HAP-1 (cell line): ENCODE results near the gene PTPRR.

Experiments used
- DNase-seq, 2 experiments: peaks; one replicate each; pipeline ENCODE4 v3.0.0-alpha.2; 2016 to 2020; ENCODE audit warnings: low spot score in 2 of 2
- H3K27me3 ChIP-seq: fragments of 250-450 bp; sonication (Bioruptor Pico); 2 replicates; pipeline ENCODE4 v1.5.1; 2020; ENCODE audit warnings: low read depth, mild to moderate bottlenecking, moderate library complexity
- H3K36me3 ChIP-seq: fragments of 250-450 bp; sonication (Bioruptor Pico); replicated peaks from 2 replicates; pipeline ENCODE4 v1.5.1; 2020; ENCODE audit warnings: mild to moderate bottlenecking
- H3K4me1 ChIP-seq: fragments of 250-450 bp; sonication (Bioruptor Pico); 2 replicates; pipeline ENCODE4 v1.5.1; 2020; ENCODE audit warnings: mild to moderate bottlenecking
- H3K4me3 ChIP-seq: fragments of 250-450 bp; sonication (Bioruptor Pico); 2 replicates; pipeline ENCODE4 v1.5.1; 2020; ENCODE audit warnings: mild to moderate bottlenecking, moderate library complexity
- H3K9me3 ChIP-seq: fragments of 250-450 bp; sonication (Bioruptor Pico); 2 replicates; pipeline ENCODE4 v1.5.1; 2020; ENCODE audit warnings: mild to moderate bottlenecking, moderate library complexity
- in situ Hi-C: fragments of 300-500 bp; cut with MboI; formaldehyde crosslinking; loops from 3 replicates; pipeline ENCODE4 v1.14.3; 2020; ENCODE audit warnings: low sequenced_read_pairs, inconsistent platforms, mixed read lengths

Gene PTPRR

DNA sequence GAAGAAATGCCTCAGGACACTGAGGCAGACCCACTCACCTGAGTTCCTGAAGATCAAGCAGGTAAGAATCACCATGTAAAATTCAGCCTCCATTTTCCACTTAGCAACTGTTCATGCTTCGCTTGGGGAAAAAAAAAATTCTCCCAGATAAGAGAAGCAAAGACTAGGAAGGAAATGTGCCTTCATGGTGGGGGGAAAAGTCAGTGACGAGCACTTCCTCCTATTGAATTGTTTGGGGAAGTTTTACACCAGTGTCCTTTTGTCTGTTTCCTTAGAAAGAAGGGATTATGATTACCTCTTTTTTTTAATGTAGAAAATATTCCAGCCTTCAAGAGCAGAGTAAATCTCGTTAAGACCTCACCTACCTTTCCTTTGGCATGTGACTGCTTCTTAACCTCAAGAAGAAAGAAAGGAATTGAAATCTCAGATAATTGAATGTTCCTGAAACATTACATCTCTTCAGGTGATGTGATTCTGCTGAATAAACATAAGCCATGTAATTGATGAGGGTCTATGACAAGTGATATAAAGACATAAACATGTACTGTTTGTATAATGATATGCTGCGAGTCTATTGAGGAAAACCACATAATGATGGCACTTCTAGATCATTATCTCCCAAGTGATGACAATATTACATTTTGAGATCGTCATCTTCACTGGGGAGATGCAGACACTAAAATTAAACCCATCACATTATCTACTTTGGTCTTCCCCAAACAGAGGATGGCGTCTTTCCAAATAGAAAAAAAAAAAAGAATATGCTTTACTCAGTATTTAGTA is 283.0 kb downstream of the PTPRR start, which contains the start of gene PTPRB:
Gene PTPRB, minus strand, starts transcription at position 127 of the 783 bp plus-strand sequence. Its CDS starts 34 bp downstream, at position 93.
- in situ Hi-C loops: no loop called here
- no peaks in the 10 kb centered on the region for H3K27me3 ChIP-seq
- no peak for DNase-seq
- H3K4me1 ChIP-seq: no peaks in the 10 kb centered on the region; the same call in 1 of the 2 replicates
- no peaks in the 10 kb centered on the region for H3K36me3 ChIP-seq
- H3K4me3 ChIP-seq: no peak within 1 kb of the TSS
- H3K9me3 ChIP-seq: no peaks in the 10 kb centered on the region

DNA sequence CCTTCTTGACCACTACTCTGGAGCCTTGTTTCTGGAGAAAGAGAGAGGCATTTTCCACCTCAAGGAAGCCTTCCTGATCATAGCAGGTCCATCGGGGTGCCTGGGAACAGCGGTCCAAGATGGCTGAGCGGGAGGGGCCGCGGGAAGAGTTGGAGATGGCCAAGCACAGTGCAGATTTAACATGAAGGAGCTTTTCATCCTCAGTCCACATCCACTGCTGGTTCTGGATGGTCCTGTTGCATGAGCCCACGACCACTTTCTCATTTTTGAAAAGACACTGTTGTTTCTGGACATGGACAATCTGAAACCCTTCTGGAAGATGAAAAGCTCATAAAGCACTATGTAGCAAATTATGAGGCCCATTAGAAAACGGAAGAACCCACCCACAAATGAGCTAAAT is 284.8 kb downstream of the PTPRR start:
- Histone ChIP-seq H3K9me3 (no peaks in the 10 kb centered on the region), H3K4me1 (no peaks in the 10 kb centered on the region; the same call in 1 of the 2 replicates), H3K4me3 (no peak overlapping the region), H3K36me3 (no peaks in the 10 kb centered on the region), H3K27me3 (no peaks in the 10 kb centered on the region)
- in situ Hi-C loops: no loop called here
- no peak for DNase-seq

GRCh38 chr12:70628701-70629480 is 291.6 kb downstream of the PTPRR start:
- H3K27me3 ChIP-seq: 0 out of 2 replicates have a peak, but pooled peaks cover 2% of the 10 kb centered on the region
- H3K4me3 ChIP-seq: no peak overlapping the region
- no peaks in the 10 kb centered on the region for H3K36me3 ChIP-seq
- H3K4me1 ChIP-seq: peaks cover under 1% of the 10 kb centered on the region; the same call in 1 of the 2 replicates
- no peaks in the 10 kb centered on the region for H3K9me3 ChIP-seq
- no peak for DNase-seq
- in situ Hi-C loops: no loop called here

GRCh38 chr12:70627677-70628076 is 292.9 kb downstream of the PTPRR start:
- no peak overlapping the region for H3K4me3 ChIP-seq
- H3K4me1 ChIP-seq: peaks cover 3% of the 10 kb centered on the region; the same call in 1 of the 2 replicates
- in situ Hi-C loops: no loop called here
- no peaks in the 10 kb centered on the region for H3K36me3 ChIP-seq
- H3K9me3 ChIP-seq: no peaks in the 10 kb centered on the region
- no peak for DNase-seq
- H3K27me3 ChIP-seq: 0 out of 2 replicates have a peak, but pooled peaks cover 2% of the 10 kb centered on the region

- DNase-seq: no peak
- Histone ChIP-seq H3K9me3 (no peaks in the 10 kb centered on the region), H3K4me1 (peaks cover 3% of the 10 kb centered on the region; the same call in 1 of the 2 replicates), H3K27me3 (0 out of 2 replicates have a peak, but pooled peaks cover 2% of the 10 kb centered on the region), H3K36me3 (no peaks in the 10 kb centered on the region), H3K4me3 (no peak overlapping the region)
- in situ Hi-C loops: no loop called here
Measured at GRCh38 chr12:70626180-70626579, 294.4 kb downstream of the PTPRR start.

- H3K4me1 ChIP-seq: peaks cover 3% of the 10 kb centered on the region; the same call in 1 of the 2 replicates
- in situ Hi-C loops: no loop called here
- H3K27me3 ChIP-seq: peaks cover 3% of the 10 kb centered on the region; the same call in 1 of the 2 replicates
- no peak overlapping the region for H3K4me3 ChIP-seq
- H3K36me3 ChIP-seq: no peaks in the 10 kb centered on the region
- no peak for DNase-seq
- H3K9me3 ChIP-seq: no peaks in the 10 kb centered on the region
Measured at GRCh38 chr12:70619471-70620152, 300.9 kb downstream of the PTPRR start.

- in situ Hi-C loops: no loop called here
- Histone ChIP-seq H3K36me3 (no peaks in the 10 kb centered on the region), H3K27me3 (peaks cover 3% of the 10 kb centered on the region; the same call in 1 of the 2 replicates), H3K4me1 (no peaks in the 10 kb centered on the region), H3K4me3 (no peak overlapping the region), H3K9me3 (no peaks in the 10 kb centered on the region)
- DNase-seq: no peak
Measured at GRCh38 chr12:70618371-70618770, 302.2 kb downstream of the PTPRR start.

GRCh38 chr12:70617450-70617849 is 303.1 kb downstream of the PTPRR start:
- no peaks in the 10 kb centered on the region for H3K9me3 ChIP-seq
- in situ Hi-C loops: no loop called here
- DNase-seq: no peak

DNA sequence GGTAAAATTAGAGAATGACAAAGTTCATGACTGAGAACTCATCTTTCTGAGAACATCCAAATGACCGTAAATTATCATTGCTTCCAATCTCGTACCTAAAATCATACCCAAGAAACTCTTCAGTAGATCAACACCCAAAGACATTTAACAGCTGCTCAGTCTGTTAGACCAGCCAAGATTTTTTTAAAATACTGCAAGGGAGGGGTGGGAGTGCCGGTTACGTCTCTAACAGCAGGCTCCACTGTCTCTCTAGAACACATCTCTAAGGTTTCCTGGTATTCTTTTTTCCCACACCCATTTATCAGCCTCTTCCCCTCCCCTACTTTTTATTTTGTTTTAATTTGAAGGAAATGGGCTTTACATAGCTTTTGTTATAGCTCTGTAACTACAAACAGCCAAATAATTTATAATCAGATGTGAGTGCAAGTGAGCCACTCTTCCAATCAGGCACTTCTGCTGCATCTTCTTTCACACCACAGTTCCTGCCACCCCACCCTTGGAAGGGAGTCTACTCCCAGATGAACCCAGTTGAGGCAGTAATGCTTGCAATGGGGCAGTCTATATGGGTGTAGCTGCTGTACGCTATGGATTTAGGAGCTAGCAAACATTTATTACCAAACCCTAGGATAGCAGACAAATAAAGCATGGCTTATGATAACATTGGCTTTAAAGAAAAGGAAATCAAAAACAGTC is 305.2 kb downstream of the PTPRR start:
- no peaks in the 10 kb centered on the region for H3K9me3 ChIP-seq
- no peaks in the 10 kb centered on the region for H3K36me3 ChIP-seq
- H3K27me3 ChIP-seq: peaks cover 3% of the 10 kb centered on the region; the same call in 1 of the 2 replicates
- in situ Hi-C loops: no loop called here
- peaks cover 3% of the 10 kb centered on the region; the same call in 1 of the 2 replicates for H3K4me1 ChIP-seq
- H3K4me3 ChIP-seq: no peak overlapping the region
- DNase-seq: no peak

More at GRCh38 chr12:70617450-70617849, 303.1 kb downstream of the PTPRR start:
- no peak overlapping the region for H3K4me3 ChIP-seq
- no peaks in the 10 kb centered on the region for H3K4me1 ChIP-seq
- peaks cover 3% of the 10 kb centered on the region; the same call in 1 of the 2 replicates for H3K27me3 ChIP-seq
- H3K36me3 ChIP-seq: no peaks in the 10 kb centered on the region

DNA sequence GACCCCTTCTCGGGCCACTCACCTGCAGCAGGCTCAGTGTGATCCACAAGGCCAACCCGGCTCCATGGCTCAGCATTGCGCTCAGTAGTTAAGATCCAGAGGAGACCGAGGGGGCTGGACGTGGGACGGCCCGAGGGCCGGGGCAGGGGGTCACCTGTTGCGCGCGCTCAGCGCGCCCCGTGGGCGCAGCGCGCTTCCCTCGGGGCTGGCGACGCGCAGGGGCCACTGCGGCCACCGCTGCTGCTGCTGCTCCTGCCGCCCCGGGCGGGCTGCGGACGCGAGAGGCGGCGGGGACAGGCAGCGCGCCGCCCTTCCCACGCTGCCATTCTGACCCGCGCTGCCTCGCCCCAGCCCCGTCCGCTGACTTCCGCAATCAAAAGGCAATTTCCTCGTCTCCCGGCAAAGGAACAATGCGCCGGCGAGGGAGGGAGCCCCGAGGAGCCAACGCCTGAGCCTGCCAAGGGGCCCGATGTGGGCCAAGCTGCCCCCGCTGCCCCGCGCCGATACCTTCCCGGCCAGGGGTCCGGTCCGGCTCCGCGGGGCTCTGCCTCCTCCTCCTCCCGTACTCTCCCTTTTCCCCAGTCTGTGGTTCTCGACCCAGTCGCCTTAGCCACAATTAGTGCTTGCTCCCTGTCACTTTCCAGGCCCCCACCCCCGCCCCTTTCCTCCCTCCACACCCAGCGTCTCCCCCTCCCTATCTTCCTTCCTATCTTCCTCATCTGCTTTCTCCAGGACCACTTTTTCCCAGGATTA is 310.6 kb downstream of the PTPRR start:
- H3K27me3 ChIP-seq: no peaks in the 10 kb centered on the region; the same call in 1 of the 2 replicates
- in situ Hi-C loops: no loop called here
- no peaks in the 10 kb centered on the region for H3K9me3 ChIP-seq
- peak overlapping the region; percentile 35 for H3K4me3 ChIP-seq
- H3K4me1 ChIP-seq: peaks cover 12% of the 10 kb centered on the region
- no peaks in the 10 kb centered on the region for H3K36me3 ChIP-seq
- DNase-seq: peak in 1 of 2 experiments; percentile 61

GRCh38 chr12:70609203-70609602 is 311.3 kb downstream of the PTPRR start:
- Histone ChIP-seq H3K9me3 (no peaks in the 10 kb centered on the region), H3K4me3 (peak overlapping the region; percentile 35), H3K27me3 (no peaks in the 10 kb centered on the region), H3K4me1 (peaks cover 12% of the 10 kb centered on the region), H3K36me3 (no peaks in the 10 kb centered on the region)
- DNase-seq: no peak
- in situ Hi-C loops: no loop called here

DNA sequence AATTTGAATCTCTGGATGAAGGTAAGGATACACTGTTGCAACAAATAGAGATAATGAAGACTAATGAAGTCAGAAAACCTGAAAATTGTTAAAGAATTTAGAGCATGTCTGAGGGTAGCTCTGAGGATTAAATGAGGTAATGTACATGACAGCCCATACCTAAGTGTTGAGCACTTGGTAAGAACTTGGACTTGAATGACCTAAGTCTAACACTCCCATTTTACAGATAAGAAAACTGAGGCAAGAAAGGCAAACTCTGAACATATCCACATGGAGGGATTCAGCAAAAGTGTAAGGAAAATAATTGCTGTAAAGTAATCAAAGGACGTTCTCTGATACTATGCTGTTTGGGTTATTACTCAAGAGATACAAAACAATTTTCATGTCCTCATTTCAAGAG is 312.4 kb downstream of the PTPRR start:
- peaks cover 12% of the 10 kb centered on the region for H3K4me1 ChIP-seq
- no peak for DNase-seq
- no peaks in the 10 kb centered on the region for H3K9me3 ChIP-seq

More for the DNA sequence above, 312.4 kb downstream of the PTPRR start:
- H3K27me3 ChIP-seq: no peaks in the 10 kb centered on the region
- in situ Hi-C loops: no loop called here
- no peaks in the 10 kb centered on the region for H3K36me3 ChIP-seq
- no peak overlapping the region for H3K4me3 ChIP-seq
